ENCODE measurements around the gene S100A8.

Gene S100A8

DNA sequence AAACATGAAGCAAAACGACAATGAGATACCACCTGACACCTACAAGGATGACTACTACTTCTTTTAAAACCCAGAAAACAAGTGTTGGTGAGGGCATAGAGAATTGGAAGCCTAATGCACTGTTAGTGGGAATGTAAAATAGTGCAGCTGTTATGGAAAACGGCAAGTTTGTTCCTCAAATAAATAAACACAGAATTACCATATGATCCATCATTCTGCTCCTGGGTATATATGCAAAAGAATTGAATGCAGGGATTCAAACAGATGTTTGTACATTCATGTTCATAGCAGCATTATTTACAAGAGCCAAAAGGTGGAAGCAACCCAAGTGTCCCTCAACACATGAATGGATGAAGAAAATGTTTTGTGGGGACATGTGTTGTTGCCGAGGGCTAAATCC, 1.4 kb upstream of the S100A8 start:
- peaks cover 80% of the 10 kb centered on the region for H3K27me3 ChIP-seq (ENCODE audit: low read depth, low read length)
- no peak overlapping the region for H3K27ac ChIP-seq (ENCODE audit: low read length)
- no peak overlapping the region for H3K4me2 ChIP-seq (ENCODE audit: low read length)

DNA sequence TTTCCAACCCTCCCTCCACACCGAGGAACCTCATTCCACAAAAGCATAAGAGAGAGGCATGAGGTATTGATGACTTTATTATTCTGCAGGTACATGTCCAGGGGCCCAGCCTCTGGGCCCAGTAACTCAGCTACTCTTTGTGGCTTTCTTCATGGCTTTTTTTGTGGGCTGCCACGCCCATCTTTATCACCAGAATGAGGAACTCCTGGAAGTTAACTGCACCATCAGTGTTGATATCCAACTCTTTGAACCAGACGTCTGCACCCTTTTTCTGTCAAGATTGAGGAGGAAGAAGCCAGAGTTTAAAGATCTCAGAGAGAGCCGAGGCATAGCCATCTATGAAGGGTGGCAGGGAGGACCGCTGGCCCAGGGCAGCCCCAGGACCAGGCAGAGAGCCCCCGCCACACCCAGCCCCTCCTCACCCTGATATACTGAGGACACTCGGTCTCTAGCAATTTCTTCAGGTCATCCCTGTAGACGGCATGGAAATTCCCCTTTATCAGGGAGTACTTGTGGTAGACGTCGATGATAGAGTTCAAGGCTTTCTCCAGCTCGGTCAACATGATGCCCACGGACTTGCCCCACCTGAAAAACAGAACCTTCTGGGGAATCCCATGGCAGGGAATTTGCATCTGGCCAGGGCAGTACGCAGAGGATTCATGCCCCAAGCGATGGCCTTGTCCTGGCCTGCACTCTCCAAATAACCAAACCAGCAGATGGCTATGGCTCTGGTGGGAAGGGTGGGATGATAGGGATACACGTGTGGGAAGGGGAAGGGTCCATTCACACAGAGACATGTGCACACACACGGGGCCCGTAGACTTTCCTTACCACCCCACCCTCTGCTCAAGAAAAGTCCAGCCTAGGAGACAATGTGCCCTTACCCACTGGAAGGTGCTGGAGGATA, 647 bp downstream of the S100A8 start:
- H3K27me3 ChIP-seq (ENCODE audit: low read depth, low read length), result peaks cover 84% of the 10 kb centered on the region
- no peaks in the 10 kb centered on the region for H3K9me3 ChIP-seq (ENCODE audit: insufficient read depth, low read length)
- H3K27ac ChIP-seq (ENCODE audit: low read length), result no peak overlapping the region

More for the DNA sequence above, 1.4 kb upstream of the S100A8 start:
- H3K36me3 ChIP-seq (replicated peaks; ENCODE audit: low read depth, low read length), result no peaks in the 10 kb centered on the region
- no peak for TF ChIP-seq EZH2phosphoT487 (IDR thresholded peaks at IDR 0.05; ENCODE audit: low read depth)
- TF ChIP-seq, protein P1, sequence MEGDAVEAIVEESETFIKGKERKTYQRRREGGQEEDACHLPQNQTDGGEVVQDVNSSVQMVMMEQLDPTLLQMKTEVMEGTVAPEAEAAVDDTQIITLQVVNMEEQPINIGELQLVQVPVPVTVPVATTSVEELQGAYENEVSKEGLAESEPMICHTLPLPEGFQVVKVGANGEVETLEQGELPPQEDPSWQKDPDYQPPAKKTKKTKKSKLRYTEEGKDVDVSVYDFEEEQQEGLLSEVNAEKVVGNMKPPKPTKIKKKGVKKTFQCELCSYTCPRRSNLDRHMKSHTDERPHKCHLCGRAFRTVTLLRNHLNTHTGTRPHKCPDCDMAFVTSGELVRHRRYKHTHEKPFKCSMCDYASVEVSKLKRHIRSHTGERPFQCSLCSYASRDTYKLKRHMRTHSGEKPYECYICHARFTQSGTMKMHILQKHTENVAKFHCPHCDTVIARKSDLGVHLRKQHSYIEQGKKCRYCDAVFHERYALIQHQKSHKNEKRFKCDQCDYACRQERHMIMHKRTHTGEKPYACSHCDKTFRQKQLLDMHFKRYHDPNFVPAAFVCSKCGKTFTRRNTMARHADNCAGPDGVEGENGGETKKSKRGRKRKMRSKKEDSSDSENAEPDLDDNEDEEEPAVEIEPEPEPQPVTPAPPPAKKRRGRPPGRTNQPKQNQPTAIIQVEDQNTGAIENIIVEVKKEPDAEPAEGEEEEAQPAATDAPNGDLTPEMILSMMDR (IDR thresholded peaks at IDR 0.05; ENCODE audit: low read depth, low read length), result no peak
- H3K9ac ChIP-seq (ENCODE audit: low read length), result no peak overlapping the region
- H3K9me3 ChIP-seq (ENCODE audit: insufficient read depth, low read length), result no peaks in the 10 kb centered on the region
- H2AFZ ChIP-seq (ENCODE audit: low read depth, low read length), result no peak overlapping the region
- no peaks in the 10 kb centered on the region for H3K79me2 ChIP-seq (ENCODE audit: low read length)
- no peak overlapping the region for H3K4me3 ChIP-seq (ENCODE audit: low read length)
- no peaks in the 10 kb centered on the region for H3K4me1 ChIP-seq (ENCODE audit: low read length)
- no peaks in the 10 kb centered on the region for H4K20me1 ChIP-seq (ENCODE audit: insufficient read depth, low read length)

DNA sequence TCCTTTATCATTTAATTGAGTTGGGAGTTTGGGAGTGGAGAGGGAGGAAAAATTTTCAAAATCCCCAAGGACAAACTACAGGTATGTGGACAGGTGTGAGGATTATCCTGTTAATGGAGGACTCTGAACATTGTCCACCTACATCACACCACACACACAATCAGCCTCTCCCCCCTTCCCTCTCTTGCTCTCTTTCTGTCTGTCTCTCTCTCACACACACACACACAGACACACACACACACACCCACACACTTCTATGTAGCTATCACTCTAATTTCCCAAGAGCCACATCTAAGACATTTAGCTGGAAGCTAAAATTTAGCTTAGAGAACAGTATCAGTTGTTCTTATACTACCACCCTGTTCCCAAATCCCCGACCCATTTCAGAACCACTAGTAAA, 1.5 kb downstream of the S100A8 start:
- H2AFZ ChIP-seq (ENCODE audit: low read depth, low read length), result no peak overlapping the region
- H3K27me3 ChIP-seq (ENCODE audit: low read depth, low read length), result peaks cover 84% of the 10 kb centered on the region
- H3K4me3 ChIP-seq (ENCODE audit: low read length), result no peak overlapping the region
- no peak overlapping the region for H3K4me2 ChIP-seq (ENCODE audit: low read length)
- no peak overlapping the region for H3K27ac ChIP-seq (ENCODE audit: low read length)
- H3K9me3 ChIP-seq (ENCODE audit: insufficient read depth, low read length), result no peaks in the 10 kb centered on the region
- TF ChIP-seq, protein P1 (IDR thresholded peaks at IDR 0.05; ENCODE audit: low read depth, low read length), result no peak
- TF ChIP-seq EZH2phosphoT487 (IDR thresholded peaks at IDR 0.05; ENCODE audit: low read depth), result no peak
- no peaks in the 10 kb centered on the region for H3K4me1 ChIP-seq (ENCODE audit: low read length)
- no peaks in the 10 kb centered on the region for H3K79me2 ChIP-seq (ENCODE audit: low read length)
- no peaks in the 10 kb centered on the region for H3K36me3 ChIP-seq (replicated peaks; ENCODE audit: low read depth, low read length)
- H3K9ac ChIP-seq (ENCODE audit: low read length), result no peak overlapping the region
- no peaks in the 10 kb centered on the region for H4K20me1 ChIP-seq (ENCODE audit: insufficient read depth, low read length)

More for the DNA sequence above, 647 bp downstream of the S100A8 start:
- no peaks in the 10 kb centered on the region for H3K4me1 ChIP-seq (ENCODE audit: low read length)
- no peak overlapping the region for H2AFZ ChIP-seq (ENCODE audit: low read depth, low read length)
- H3K36me3 ChIP-seq (replicated peaks; ENCODE audit: low read depth, low read length), result no peaks in the 10 kb centered on the region
- no peak for TF ChIP-seq EZH2phosphoT487 (IDR thresholded peaks at IDR 0.05; ENCODE audit: low read depth)
- TF ChIP-seq, protein P1 (IDR thresholded peaks at IDR 0.05; ENCODE audit: low read depth, low read length), result no peak
- no peak overlapping the region for H3K9ac ChIP-seq (ENCODE audit: low read length)
- no peaks in the 10 kb centered on the region for H4K20me1 ChIP-seq (ENCODE audit: insufficient read depth, low read length)
- H3K4me2 ChIP-seq (ENCODE audit: low read length), result no peak overlapping the region
- H3K79me2 ChIP-seq (ENCODE audit: low read length), result no peaks in the 10 kb centered on the region
- H3K4me3 ChIP-seq (ENCODE audit: low read length), result no peak overlapping the region

DNA sequence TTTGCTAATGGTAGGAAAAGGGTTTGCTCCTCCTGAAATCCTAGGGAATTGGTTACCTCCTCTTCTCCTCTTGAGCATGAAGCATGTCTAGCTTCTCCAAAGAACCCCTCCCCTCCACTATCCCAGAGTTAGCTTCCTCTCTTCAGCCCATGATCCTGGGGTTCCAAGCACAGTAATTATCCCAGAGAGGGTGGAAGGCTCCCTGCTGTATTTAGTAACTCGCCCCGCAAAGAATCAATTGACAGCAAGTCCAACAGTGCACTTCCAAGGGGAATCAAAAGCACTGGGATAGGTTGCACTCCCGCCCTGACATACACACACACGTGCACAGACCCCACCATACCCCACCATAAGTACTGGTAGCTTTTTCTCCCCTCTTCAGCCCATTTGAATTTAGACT, 3.1 kb downstream of the S100A8 start:
- TF ChIP-seq EZH2phosphoT487 (IDR thresholded peaks at IDR 0.05; ENCODE audit: low read depth), result no peak
- Histone ChIP-seq H3K36me3 (replicated peaks; ENCODE audit: low read depth, low read length) (no peaks in the 10 kb centered on the region), H3K4me2 (ENCODE audit: low read length) (no peak overlapping the region), H3K9ac (ENCODE audit: low read length) (no peak overlapping the region), H4K20me1 (ENCODE audit: insufficient read depth, low read length) (no peaks in the 10 kb centered on the region), H3K27me3 (ENCODE audit: low read depth, low read length) (peaks cover 85% of the 10 kb centered on the region), H3K79me2 (ENCODE audit: low read length) (no peaks in the 10 kb centered on the region), H3K4me1 (ENCODE audit: low read length) (no peaks in the 10 kb centered on the region), H2AFZ (ENCODE audit: low read depth, low read length) (no peak overlapping the region), H3K4me3 (ENCODE audit: low read length) (no peak overlapping the region), H3K9me3 (ENCODE audit: insufficient read depth, low read length) (no peaks in the 10 kb centered on the region), H3K27ac (ENCODE audit: low read length) (no peak overlapping the region)

Measured in OCI-LY3 (cell line).